NCI-H1694 treated with DMSO at 0.1 percent for 48 hours (cell line): Measurements from ENCODE around the gene SERPINF2.
"Not testable (repeated sequence)": the region's sequence is repeated elsewhere in the genome, so short reads cannot be mapped to it uniquely, and the experiment has no call there.

Experiments
- DNase-seq: peaks from one replicate; lab custom pipeline; 2025; lab: John Stamatoyannopoulos, UW

Gene SERPINF2

DNA sequence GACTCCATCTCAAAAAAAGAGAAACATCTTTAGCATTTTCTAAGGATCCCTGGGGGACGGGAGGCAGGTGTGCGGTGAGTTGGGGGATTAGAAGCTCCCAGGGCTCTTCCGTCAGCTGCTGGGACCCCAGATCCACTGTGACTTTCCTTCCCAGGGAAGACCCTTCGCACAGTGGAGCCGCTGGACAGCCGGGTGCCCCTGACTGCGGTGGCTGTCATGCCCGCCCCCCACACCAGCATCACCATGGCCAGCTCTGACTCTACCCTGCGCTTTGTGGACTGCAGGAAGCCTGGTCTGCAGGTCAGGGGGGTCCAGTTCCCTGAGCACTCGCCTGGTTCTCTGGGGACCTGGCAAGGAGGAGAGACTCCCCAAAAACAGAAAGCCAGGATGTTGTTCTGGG, 7.3 kb upstream of the SERPINF2 start:
- no peak for DNase-seq

DNA sequence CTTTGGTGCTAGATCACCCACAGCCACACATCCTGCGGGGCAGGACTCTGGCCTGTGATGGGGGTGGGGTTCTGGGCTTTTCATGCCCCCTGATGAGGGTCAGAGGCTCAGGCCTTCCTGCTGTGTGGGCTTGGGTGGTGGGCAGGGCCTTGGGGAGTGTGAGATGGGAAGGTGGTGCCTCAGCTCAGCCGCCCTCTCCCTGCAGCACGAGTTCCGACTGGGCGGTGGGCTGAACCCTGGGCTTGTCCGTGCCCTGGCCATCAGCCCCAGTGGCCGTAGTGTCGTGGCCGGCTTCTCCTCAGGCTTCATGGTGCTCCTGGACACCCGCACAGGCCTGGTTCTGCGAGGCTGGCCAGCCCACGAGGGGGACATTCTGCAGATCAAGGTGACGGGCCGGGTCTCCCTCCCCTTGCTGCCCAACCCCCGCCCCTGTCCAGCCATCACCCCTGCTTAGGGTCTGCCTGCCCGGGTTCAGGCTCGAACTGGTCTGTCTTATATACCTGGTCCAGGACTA, 6.8 kb upstream of the SERPINF2 start:
- DNase-seq: no peak

DNA sequence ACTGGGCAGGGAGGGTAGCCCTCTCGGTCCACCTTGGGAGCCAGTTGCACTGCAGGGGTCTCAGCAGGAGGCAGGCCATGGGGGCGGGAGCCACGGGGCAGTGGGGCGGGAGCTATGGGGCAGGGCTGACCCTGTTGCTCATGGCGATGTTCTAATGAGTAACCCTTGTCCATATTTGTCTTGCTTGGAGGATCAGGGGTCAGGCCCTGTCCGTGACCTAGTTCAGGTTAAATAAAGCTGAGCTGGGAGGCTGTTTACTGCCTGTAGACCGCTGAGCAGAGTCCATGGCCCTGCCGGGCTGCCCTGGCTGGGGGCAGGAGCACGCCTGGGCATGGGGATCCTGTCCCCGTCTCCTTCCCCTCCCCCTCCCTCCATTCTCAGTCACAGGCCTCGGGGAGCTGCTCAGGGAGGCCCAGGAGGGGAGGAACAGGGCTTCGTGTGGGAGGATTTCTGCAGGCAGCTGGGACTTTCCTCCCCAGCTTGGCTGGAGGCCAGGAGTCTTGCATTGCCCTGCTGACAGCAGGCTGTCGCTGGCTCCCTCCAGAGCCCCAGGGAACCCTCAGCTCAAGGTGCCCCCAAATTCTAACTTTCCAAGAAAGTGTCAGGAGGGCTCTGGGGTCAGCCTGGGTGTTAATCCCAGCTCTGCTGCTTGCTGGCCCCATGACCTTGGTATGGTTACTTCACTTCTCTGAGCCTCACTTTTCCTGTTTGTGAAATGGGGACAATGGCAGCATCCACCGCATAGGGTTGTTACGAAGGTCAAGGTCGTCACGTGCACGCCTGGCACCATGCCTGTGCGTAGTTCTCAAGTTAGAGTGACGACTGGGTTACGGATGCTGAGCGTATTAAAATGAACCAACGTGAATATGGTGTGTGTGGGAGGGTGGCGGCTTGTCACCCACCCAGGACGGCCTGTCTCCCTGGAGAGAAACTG, 6.1 kb upstream of the SERPINF2 start:
- peak; percentile 28 for DNase-seq

DNA sequence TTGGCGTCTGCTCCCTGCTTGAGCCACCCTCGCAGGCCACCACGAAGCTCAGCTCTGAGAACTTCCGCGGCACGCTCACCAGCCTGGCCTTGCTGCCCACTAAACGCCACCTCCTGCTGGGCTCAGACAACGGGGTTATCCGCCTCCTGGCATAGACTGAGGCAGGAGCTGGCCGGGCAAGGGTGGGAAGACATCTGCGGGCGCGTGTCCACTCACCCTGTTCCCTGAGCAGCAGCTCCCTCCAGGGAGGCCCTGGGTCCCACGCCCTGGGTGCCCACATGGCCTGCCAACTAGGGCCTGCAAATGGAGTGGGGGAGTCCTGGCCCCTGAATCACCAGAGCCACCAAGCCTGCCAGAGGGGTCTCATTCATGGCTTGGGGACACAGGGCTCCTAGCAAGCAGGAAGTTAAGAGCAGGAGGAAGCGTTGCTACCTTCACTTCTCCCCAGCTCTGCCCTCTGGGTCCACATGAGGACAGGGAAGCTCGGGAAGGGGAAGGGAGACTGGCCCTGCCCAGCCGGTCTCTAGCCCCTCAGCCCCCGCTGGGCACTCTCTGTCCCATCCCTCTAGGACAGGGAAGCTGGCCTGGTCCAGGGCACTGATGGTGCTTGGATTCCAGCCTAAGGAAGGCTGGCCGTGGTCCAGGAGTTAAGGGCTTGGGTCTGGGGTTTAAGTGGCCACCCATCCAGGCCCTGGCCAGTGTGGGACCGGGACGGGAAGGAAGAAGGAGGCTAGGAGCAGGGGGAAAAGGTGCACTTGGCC, 5.0 kb upstream of the SERPINF2 start:
- DNase-seq: no peak

DNA sequence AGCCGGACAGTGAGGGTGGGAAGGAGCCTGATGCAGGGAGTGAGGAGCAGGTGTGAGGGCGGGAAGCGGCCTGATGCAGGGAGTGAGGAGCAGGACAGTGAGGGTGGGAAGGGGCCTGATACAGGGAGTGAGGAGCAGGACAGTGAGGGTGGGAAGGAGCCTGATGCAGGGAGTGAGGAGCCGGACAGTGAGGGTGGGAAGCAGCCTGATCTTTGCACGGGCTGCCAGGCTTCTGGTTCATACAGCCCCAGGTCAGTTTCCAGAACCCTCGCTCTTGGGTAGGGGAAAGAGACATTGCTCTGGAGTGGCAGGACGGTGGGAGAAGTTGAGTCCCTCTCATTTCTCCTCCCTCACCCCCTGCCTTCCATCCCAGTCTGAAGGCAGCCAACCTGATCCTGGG, 772 bp upstream of the SERPINF2 start:
- DNase-seq: not testable (repeated sequence)

DNA sequence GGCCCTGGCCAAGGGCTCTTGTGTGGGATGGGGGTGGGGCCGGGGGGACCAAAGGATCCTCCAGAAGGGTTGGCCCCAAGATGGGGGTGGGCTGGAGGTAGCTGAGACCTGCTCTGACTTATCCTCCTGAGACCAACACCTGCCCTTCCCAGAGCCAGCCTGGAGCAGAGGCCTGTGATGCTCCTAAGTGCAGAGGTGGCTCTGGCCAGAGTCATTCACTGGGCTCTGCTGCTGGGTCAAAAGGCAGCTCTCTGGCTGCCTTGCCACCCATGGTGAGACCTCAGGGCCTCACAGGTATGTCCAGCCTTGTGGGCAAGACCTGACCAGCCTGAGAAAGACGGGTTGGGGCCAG, 393 bp downstream of the SERPINF2 start:
- DNase-seq: no peak

DNA sequence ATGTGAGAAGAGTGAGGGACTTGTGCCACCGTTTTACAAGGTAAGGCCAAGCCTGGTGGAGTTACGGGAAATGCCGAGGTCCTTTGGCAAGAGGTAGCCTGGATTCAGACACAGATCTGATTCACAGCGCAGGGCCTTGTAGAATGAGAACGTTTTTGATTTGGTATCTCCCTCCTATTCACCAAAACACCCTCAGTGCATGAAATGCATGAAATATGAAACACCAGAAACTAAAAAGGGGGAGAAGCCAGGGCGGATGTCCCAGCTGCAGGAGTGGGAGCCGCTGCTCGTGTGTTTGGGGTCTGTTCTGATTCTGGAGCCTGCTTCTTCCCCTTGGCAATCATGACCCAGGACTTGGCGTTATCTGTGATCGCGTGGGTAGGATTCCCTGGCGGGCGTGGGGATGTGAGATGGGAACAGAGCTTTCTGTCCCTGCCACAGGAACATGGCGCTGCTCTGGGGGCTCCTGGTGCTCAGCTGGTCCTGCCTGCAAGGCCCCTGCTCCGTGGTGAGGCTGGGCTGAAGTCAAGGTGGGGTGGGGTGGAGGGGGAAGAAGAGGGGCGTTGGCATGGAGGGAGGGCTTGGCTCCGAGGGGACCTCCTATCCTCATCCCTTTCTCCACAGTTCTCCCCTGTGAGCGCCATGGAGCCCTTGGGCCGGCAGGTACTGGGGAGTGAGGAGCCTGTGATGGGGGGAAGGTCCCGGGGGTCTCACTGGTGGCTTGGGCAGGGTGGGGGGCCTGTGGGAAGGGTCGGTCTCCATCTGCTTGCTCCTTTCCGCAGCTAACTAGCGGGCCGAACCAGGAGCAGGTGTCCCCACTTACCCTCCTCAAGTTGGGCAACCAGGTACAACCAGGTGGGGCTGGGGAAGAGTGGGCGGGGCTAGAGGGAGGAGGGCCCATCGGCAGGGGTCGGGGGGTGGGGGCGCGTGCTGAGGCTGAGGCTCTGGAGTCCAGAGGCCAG, 2.2 kb downstream of the SERPINF2 start:
- DNase-seq: no peak

DNA sequence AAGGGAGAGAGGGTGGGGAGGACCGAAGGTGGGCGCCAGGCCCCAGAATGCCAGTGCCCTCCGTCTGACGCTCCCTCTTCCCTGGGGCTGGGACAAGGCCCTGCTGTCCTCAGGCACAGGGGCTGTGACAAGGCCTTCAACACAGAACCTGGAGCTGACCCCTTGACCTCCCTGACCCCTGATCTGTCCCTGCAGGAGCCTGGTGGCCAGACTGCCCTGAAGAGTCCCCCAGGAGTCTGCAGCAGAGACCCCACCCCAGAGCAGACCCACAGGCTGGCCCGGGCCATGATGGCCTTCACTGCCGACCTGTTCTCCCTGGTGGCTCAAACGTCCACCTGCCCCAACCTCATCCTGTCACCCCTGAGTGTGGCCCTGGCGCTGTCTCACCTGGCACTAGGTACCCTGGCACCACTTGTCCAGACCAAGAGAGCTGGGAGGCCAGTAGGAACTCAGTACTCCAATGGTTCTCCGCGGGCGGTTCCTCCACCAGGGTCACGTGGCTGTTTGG, 2.9 kb downstream of the SERPINF2 start:
- no peak for DNase-seq

DNA sequence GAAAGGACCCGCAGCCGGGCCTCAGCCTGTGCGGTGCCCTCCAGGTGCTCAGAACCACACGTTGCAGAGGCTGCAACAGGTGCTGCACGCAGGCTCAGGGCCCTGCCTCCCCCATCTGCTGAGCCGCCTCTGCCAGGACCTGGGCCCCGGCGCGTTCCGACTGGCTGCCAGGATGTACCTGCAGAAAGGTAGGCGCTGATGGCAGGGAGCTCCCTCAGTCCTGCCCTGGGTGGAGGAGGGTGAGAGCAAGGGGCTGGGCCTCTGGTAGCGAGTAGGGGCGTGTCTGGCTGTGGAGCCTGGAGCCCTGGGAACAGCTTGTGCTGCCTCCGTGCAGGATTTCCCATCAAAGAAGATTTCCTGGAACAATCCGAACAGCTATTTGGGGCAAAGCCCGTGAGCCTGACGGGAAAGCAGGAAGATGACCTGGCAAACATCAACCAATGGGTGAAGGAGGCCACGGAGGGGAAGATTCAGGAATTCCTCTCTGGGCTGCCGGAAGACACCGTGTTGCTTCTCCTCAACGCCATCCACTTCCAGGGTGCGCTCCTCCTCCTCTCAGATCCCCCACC, 4.4 kb downstream of the SERPINF2 start:
- no peak for DNase-seq

DNA sequence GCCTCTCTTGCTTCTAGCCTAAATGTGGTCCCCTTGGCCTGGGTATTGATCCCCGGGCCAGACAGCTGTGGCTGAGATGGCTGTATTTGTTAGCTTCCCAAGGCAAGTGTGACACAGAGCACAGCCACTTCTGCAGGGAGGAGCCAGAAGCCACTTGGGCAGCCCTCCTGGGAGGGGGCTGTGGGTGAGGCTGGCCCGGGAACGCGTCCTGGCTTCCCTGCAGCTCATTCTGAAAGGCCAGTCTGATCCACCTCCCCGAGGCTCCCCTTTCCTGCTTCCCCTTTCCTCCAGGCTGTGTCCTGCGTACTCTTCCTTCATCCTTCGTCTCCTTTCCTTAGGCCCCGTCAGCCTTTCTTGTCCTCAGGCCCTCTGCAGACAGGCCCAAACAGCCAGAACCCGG, 8.0 kb downstream of the SERPINF2 start:
- no peak for DNase-seq

DNA sequence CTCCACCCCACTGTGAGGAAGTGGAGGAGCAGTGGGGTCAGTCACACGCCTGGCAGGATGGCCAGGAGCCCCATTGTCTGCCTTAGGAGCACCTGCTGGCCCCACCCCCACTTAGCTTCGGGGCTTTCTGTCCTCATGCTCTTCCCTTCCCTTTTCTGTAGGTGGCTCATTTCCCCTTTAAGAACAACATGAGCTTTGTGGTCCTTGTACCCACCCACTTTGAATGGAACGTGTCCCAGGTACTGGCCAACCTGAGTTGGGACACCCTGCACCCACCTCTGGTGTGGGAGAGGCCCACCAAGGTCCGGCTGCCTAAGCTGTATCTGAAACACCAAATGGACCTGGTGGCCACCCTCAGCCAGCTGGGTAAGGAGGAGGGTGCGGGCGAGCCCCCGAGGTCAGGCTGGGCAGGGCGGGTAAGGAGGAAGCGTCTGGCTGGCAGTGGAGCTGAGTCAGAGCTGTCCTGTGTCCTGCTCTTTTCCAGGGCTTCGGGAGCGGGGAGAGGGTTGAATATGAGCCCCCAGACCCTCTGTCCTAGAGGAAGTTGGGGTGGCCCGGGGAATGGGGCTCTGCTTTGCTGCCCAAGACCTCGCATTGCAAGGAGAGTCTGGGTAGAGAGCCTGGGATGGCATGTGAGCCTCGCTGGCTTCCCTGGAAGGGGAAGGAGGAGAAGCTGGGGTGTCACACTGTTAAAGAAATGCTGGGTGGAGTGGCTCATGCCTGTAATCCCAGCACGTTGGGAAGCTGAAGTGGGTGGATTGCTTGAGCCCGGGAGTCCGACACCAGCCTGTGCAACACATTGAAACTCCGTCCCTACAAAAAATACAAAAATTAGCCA, 10.0 kb downstream of the SERPINF2 start:
- no peak for DNase-seq

DNA sequence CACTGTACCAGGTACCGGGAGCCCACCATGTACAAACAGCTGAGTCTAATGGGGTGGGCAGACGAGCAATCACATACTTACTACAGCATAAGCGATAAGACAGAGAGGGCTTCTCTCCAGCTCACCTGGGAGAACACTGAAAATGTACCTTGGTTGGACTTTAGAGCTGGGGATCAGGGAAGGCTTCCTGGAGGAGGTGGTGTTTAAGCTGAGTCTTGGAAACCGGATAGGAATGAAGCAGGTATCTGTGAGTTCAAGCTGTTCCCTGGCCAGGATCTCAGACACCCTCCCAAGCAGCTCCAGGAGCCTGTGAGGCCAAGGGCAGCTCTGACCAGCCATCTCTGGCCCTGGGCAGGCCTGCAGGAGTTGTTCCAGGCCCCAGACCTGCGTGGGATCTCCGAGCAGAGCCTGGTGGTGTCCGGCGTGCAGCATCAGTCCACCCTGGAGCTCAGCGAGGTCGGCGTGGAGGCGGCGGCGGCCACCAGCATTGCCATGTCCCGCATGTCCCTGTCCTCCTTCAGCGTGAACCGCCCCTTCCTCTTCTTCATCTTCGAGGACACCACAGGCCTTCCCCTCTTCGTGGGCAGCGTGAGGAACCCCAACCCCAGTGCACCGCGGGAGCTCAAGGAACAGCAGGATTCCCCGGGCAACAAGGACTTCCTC, 11.2 kb downstream of the SERPINF2 start:
- DNase-seq: no peak

DNA sequence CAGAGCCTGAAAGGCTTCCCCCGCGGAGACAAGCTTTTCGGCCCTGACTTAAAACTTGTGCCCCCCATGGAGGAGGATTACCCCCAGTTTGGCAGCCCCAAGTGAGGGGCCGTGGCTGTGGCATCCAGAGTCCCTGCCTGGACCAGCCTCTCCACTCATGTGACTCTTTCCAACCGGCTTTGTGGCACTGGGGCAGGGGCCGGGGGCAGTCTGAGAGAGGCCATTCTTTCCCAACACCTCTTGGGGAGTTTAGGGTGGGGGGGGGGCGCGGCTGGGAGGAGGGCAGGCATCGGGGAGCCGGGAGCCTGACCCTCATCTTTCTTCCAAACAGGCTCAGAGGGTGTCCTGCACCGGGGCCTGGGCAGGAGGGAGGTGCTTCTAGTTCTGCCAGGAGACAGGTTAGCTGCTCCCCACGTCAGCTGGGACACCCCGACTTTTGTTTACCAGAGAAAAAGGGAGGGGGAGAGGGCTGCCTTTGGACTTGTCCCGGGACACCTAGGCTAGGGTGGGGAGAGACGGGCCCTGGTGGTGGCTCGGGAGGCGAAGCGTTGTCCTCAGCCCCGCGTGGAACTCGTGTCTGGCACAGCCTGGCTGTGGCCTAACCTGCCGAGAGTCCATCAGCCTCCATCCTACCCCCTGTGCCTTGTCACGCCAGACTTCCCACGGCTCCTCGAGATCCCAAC, 11.9 kb downstream of the SERPINF2 start:
- DNase-seq: no peak

DNA sequence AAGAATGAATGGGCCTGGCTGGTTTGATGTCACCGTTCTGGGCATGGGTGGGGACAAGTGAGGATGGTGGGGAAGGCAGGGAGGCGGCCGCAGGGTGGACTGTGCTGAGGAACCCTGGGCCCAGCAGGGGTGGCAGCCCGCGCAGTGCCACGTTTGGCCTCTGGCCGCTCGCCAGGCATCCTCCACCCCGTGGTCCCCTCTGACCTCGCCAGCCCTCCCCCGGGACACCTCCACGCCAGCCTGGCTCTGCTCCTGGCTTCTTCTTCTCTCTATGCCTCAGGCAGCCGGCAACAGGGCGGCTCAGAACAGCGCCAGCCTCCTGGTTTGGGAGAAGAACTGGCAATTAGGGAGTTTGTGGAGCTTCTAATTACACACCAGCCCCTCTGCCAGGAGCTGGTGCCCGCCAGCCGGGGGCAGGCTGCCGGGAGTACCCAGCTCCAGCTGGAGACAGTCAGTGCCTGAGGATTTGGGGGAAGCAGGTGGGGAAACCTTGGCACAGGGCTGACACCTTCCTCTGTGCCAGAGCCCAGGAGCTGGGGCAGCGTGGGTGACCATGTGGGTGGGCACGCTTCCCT, 12.7 kb downstream of the SERPINF2 start:
- peak; percentile 79 for DNase-seq

DNA sequence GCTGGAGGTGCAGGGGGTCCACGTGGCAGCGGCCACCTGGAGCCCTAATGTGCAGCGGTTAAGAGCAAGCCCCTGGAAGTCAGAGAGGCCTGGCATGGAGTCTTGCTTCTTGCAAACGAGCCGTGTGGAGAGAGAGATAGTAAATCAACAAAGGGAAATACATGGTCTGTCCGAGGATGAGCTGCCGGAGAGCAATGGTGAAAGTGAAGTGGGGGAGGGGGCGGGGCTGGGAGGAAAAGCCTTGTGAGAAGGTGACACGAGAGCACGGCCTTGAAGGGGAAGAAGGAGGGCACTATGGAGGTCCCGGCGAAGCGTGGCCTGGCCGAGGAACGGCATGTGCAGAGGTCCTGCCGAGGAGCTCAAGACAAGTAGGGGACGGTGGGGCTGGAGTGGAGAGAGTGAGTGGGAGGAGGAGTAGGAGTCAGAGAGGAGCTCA, 13.2 kb downstream of the SERPINF2 start:
- no peak for DNase-seq

DNA sequence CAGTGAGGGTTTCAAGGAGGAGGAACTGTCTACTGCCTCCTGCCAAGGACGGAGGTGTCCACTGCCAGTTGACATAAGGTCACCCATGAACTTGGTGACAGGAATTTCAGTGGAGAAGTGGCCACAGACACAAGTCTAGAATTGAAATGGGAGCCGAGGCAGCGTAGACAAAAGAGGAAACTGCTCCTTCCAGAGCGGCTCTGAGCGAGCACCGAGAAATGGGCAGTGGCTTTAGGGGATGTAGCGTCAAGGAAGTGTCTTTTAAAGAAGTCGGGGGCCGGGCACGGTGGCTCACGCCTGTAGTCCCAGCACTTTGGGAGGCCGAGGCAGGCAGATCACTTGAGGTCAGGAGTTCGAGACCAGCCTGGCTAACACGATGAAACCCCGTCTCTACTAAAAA, 16.1 kb downstream of the SERPINF2 start:
- DNase-seq: no peak

DNA sequence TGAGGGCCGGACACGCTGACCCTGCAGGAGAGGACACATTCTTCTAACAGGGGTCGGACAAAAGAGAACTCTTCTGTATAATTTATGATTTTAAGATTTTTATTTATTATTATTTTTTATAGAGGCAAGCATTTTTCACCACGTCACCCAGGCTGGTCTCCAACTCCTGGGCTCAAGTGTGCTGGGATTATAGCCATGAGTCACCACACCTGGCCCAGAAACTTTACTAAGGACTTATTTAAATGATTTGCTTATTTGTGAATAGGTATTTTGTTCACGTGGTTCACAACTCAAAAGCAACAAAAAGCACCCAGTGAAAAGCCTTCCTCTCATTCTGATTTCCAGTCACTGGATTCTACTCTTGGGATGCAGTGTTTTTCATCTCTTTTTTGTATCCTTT, 16.9 kb downstream of the SERPINF2 start:
- DNase-seq: no peak

DNA sequence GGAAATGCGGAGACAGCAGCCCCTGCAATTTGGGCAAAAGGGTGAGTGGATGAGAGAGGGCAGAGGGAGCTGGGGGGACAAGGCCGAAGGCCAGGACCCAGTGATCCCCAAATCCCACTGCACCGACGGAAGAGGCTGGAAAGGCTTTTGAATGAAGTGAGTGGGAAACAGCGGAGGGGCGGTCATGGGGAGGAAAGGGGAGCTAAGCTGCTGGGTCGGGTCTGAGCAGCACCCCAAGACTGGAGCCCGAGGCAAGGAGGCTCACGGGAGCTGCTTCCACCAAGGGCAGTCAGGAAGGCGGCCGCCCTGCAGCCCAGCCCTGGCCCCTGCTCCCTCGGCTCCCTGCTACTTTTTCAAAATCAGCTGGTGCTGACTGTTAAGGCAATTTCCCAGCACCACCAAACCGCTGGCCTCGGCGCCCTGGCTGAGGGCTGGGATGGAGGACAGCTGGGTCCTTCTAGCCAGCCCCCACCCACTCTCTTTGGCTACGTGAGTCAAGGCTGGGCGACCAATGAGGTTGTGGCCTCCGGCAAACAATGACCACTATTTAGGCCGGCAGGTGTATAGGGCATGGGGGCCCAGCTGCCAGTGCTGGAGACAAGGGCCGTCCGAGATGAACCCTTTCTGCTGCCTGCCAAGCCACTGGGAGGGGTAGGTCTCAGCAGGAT, 19.7 kb downstream of the SERPINF2 start:
- no peak for DNase-seq
